Measurements from ENCODE around the gene ALDH3B1.
A peak's percentile ranks its signal among the peaks of the same experiment; 100 is the strongest.
"Not testable (repeated sequence)": the region's sequence is repeated elsewhere in the genome, so short reads cannot be mapped to it uniquely, and the experiment has no call there.

The ALDH3B1 gene, protein sequence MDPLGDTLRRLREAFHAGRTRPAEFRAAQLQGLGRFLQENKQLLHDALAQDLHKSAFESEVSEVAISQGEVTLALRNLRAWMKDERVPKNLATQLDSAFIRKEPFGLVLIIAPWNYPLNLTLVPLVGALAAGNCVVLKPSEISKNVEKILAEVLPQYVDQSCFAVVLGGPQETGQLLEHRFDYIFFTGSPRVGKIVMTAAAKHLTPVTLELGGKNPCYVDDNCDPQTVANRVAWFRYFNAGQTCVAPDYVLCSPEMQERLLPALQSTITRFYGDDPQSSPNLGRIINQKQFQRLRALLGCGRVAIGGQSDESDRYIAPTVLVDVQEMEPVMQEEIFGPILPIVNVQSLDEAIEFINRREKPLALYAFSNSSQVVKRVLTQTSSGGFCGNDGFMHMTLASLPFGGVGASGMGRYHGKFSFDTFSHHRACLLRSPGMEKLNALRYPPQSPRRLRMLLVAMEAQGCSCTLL

GRCh38 chr11:68010090-68011041 lies at the start of gene ALDH3B1:
Gene ALDH3B1 (plus strand): TSS chr11:68010327. CDS start chr11:68015298, 4,971 bp downstream.
- CTCF ChIA-PET = interaction anchor here (0.9 to 4.1 kb wide), 9 partner anchors 11 to 200 kb away, joined by 3 to 42 read pairs (median 3); no protein-coding TSS in a partner anchor
- DNase-seq (ENCODE audit: low read depth, low spot score) = no peak
- POLR2A ChIA-PET = interaction anchor here (0.6 to 2.1 kb wide), 6 partner anchors 9 to 62 kb away, joined by 3 to 9 read pairs (median 5); partner anchors contain the start of gene TCIRG1
- H3K4me3 ChIP-seq (ENCODE audit: low read depth, low read length) = peak within 1 kb of the TSS; percentile 64
- TF ChIP-seq, protein P1, sequence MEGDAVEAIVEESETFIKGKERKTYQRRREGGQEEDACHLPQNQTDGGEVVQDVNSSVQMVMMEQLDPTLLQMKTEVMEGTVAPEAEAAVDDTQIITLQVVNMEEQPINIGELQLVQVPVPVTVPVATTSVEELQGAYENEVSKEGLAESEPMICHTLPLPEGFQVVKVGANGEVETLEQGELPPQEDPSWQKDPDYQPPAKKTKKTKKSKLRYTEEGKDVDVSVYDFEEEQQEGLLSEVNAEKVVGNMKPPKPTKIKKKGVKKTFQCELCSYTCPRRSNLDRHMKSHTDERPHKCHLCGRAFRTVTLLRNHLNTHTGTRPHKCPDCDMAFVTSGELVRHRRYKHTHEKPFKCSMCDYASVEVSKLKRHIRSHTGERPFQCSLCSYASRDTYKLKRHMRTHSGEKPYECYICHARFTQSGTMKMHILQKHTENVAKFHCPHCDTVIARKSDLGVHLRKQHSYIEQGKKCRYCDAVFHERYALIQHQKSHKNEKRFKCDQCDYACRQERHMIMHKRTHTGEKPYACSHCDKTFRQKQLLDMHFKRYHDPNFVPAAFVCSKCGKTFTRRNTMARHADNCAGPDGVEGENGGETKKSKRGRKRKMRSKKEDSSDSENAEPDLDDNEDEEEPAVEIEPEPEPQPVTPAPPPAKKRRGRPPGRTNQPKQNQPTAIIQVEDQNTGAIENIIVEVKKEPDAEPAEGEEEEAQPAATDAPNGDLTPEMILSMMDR (IDR thresholded peaks at IDR 0.05; ENCODE audit: insufficient read depth, low read length, missing control alignments) = peak; percentile 10

DNA sequence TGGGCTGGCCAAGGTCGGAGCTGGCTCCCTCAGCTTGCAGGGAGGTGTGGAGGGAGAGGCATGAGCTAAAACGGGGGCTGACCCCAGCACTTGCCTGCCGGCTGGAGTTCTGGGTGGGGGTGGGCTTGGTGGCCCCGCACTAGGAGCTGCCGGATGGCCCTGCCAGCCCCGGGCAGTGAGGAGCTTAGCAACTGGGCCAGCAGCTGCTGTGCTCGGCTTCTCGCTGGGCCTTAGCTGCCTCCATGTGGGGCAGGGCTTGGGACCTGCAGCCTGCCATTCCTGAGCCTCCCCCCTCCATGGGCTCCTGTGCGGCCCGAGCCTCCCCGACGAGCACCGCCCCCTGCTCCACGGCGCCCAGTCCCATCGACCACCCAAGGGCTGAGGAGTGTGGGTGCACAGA lies 46.9 kb upstream of the ALDH3B1 start:
- DNase-seq (ENCODE audit: low read depth, low spot score); POLR2A ChIA-PET; H3K4me3 ChIP-seq (ENCODE audit: low read depth, low read length): not testable (repeated sequence)
- CTCF ChIA-PET = interaction anchor here (4.0 kb wide), 1 partner anchor 8 kb away, joined by 12 read pairs; no protein-coding TSS in a partner anchor

- POLR2A ChIA-PET; DNase-seq (ENCODE audit: low read depth, low spot score): not testable (repeated sequence)
- CTCF ChIA-PET = interaction anchor here (4.0 kb wide), 1 partner anchor 9 kb away, joined by 12 read pairs; no protein-coding TSS in a partner anchor
Observed at GRCh38 chr11:67963879-67964278, 46.2 kb upstream of the ALDH3B1 start.

GRCh38 chr11:67964746-67965145 lies 45.4 kb upstream of the ALDH3B1 start:
- CTCF ChIA-PET = interaction anchor here (4.0 kb wide), 1 partner anchor 10 kb away, joined by 12 read pairs; no protein-coding TSS in a partner anchor
- DNase-seq (ENCODE audit: low read depth, low spot score); POLR2A ChIA-PET; H3K4me3 ChIP-seq (ENCODE audit: low read depth, low read length): not testable (repeated sequence)

More at GRCh38 chr11:67963879-67964278, 46.2 kb upstream of the ALDH3B1 start:
- H3K4me3 ChIP-seq (ENCODE audit: low read depth, low read length) = not testable (repeated sequence)

- CTCF ChIA-PET = interaction anchor here (4.0 kb wide), 1 partner anchor 11 kb away, joined by 12 read pairs; no protein-coding TSS in a partner anchor
Observed at GRCh38 chr11:67965830-67966348, 44.2 kb upstream of the ALDH3B1 start.

GRCh38 chr11:67974746-67975145 lies 35.4 kb upstream of the ALDH3B1 start:
- POLR2A ChIA-PET; DNase-seq (ENCODE audit: low read depth, low spot score); CTCF ChIA-PET; H3K4me3 ChIP-seq (ENCODE audit: low read depth, low read length): not testable (repeated sequence)

More at GRCh38 chr11:67965830-67966348, 44.2 kb upstream of the ALDH3B1 start:
- H3K4me3 ChIP-seq (ENCODE audit: low read depth, low read length); POLR2A ChIA-PET; DNase-seq (ENCODE audit: low read depth, low spot score): not testable (repeated sequence)

GRCh38 chr11:67978766-67979418 lies 31.2 kb upstream of the ALDH3B1 start:
- POLR2A ChIA-PET; DNase-seq (ENCODE audit: low read depth, low spot score); H3K4me3 ChIP-seq (ENCODE audit: low read depth, low read length); CTCF ChIA-PET: not testable (repeated sequence)

GRCh38 chr11:67981226-67981625 lies 28.9 kb upstream of the ALDH3B1 start:
- POLR2A ChIA-PET; CTCF ChIA-PET; H3K4me3 ChIP-seq (ENCODE audit: low read depth, low read length); DNase-seq (ENCODE audit: low read depth, low spot score): not testable (repeated sequence)

GRCh38 chr11:67982255-67982857 lies 27.8 kb upstream of the ALDH3B1 start:
- DNase-seq (ENCODE audit: low read depth, low spot score); H3K4me3 ChIP-seq (ENCODE audit: low read depth, low read length); POLR2A ChIA-PET; CTCF ChIA-PET: not testable (repeated sequence)
